Neural cell (in vitro differentiated cells): ENCODE measurements around the gene FLYWCH1. TPM values are rescaled to one million over a fixed set of nuclear protein-coding genes. Genes with fewer than 3 reads are reported as not detected.

ENCODE experiments used
- H2AFZ ChIP-seq: fragments of 200-600, 300-800 bp; sonication (generic), shearing (Covaris generic); 2 replicates; pipeline ENCODE4 v1.6.0; 2014; ENCODE audit warnings: low read depth, mild to moderate bottlenecking, antibody characterized with exemption, low read length, moderate library complexity
- H3F3A ChIP-seq: fragments of 200-600 bp; shearing (Covaris generic); 2 replicates; pipeline ENCODE4 v1.6.1; 2016; ENCODE audit warnings: mild to moderate bottlenecking, moderate library complexity, mixed read lengths, antibody characterized with exemption, low read length; ENCODE audit not compliant: insufficient read depth, poor library complexity, severe bottlenecking
- H3K27ac ChIP-seq: fragments of 200-600, 300-800 bp; sonication (generic), shearing (Covaris generic); 2 replicates; pipeline ENCODE4 v1.5.1; 2014; ENCODE audit warnings: mild to moderate bottlenecking, low read length, moderate library complexity
- H3K27me3 ChIP-seq: fragments of 300-800, 200-600 bp; sonication (generic), shearing (Covaris generic); 2 replicates; pipeline ENCODE4 v1.6.0; 2014; ENCODE audit warnings: mild to moderate bottlenecking, low read depth, low read length, moderate library complexity; ENCODE audit not compliant: insufficient read depth
- H3K36me3 ChIP-seq: fragments of 300-800, 200-600 bp; sonication (generic), shearing (Covaris generic); 2 replicates; pipeline ENCODE4 v1.5.1; 2014; ENCODE audit warnings: mild to moderate bottlenecking, antibody characterized with exemption, low read length, moderate library complexity; ENCODE audit not compliant: insufficient read depth
- H3K4me2 ChIP-seq: fragments of 300-800, 200-600 bp; sonication (generic), shearing (Covaris generic); 2 replicates; pipeline ENCODE4 v1.6.0; 2014; ENCODE audit warnings: mild to moderate bottlenecking, low read length
- H3K4me3 ChIP-seq: fragments of 300-800, 200-600 bp; sonication (generic), shearing (Covaris generic); 2 replicates; pipeline ENCODE4 v1.5.1; 2014; ENCODE audit warnings: mild to moderate bottlenecking, low read length, moderate library complexity
- H3K79me2 ChIP-seq: fragments of 200-600 bp; shearing (Covaris generic); replicated peaks from 2 replicates; pipeline ENCODE4 v1.6.0; 2014; ENCODE audit warnings: mild to moderate bottlenecking, low read length, moderate library complexity; ENCODE audit not compliant: insufficient read depth
- H3K9ac ChIP-seq: fragments of 300-800, 200-600 bp; sonication (generic), shearing (Covaris generic); 2 replicates; pipeline ENCODE4 v1.6.1; 2016; ENCODE audit warnings: mild to moderate bottlenecking, low read length, mixed read lengths
- H3K9me2 ChIP-seq: fragments of 200-600 bp; shearing (Covaris generic); 2 replicates; pipeline ENCODE4 v1.6.1; 2016; ENCODE audit warnings: mild to moderate bottlenecking, low read length, mixed read lengths; ENCODE audit not compliant: insufficient read depth
- H3K9me3 ChIP-seq: fragments of 200-600, 300-800 bp; sonication (generic), shearing (Covaris generic); 2 replicates; pipeline ENCODE4 v1.6.1; 2016; ENCODE audit warnings: mild to moderate bottlenecking, mixed run types, low read length, moderate library complexity, mixed read lengths
- H4K20me1 ChIP-seq: fragments of 200-600 bp; shearing (Covaris generic); 2 replicates; pipeline ENCODE4 v1.6.1; 2016; ENCODE audit warnings: mild to moderate bottlenecking, mixed run types; ENCODE audit not compliant: insufficient read depth
- EP300 ChIP-seq: fragments of 450-650 bp; conservative IDR thresholded peaks from 2 replicates; pipeline ENCODE4 v1.6.1; 2014; ENCODE audit warnings: antibody characterized with exemption, mild to moderate bottlenecking, moderate library complexity; ENCODE audit not compliant: poor library complexity, severe bottlenecking
- EZH2 ChIP-seq: fragments of 200-600, 300-800 bp; shearing (Covaris generic), sonication (generic); IDR thresholded peaks from 2 replicates; pipeline ENCODE4 v1.6.1; 2014; ENCODE audit warnings: antibody characterized with exemption, low read length, borderline replicate concordance, mild to moderate bottlenecking; ENCODE audit not compliant: insufficient read depth, poor library complexity, severe bottlenecking
- MXI1 ChIP-seq: fragments of 450-650 bp; conservative IDR thresholded peaks from 2 replicates; pipeline ENCODE4 v1.6.1; 2014; ENCODE audit warnings: antibody characterized with exemption, mild to moderate bottlenecking; ENCODE audit not compliant: poor library complexity, severe bottlenecking
- POLR2AphosphoS5 ChIP-seq: IDR thresholded peaks from 2 replicates; pipeline ENCODE4 v1.6.1; 2012
- RAD21 ChIP-seq: fragments of 450-650 bp; conservative IDR thresholded peaks from 2 replicates; pipeline ENCODE4 v1.6.1; 2014; ENCODE audit warnings: antibody characterized with exemption, mild to moderate bottlenecking, moderate library complexity
- SMC3 ChIP-seq: fragments of 450-650 bp; conservative IDR thresholded peaks from 2 replicates; pipeline ENCODE4 v1.6.1; 2014; ENCODE audit warnings: antibody characterized with exemption, mild to moderate bottlenecking, moderate library complexity; ENCODE audit not compliant: poor library complexity
- TAF1 ChIP-seq: IDR thresholded peaks from 2 replicates; pipeline ENCODE4 v1.6.1; 2012; ENCODE audit warnings: low read depth
- polyA plus RNA-seq: library from polyadenylated mRNA; depleted of rRNA; stranded (reverse); fragments of >200 nt; gene quantifications from 2 replicates; pipeline ENCODE4 v1.2.3, GENCODE V29; 2014
- TF ChIP-seq, protein P1 (sequence below): IDR thresholded peaks from 2 replicates; pipeline ENCODE4 v1.6.1; 2012; ENCODE audit warnings: borderline replicate concordance
- TF ChIP-seq, protein P2 (sequence below): fragments of 450-650 bp; IDR thresholded peaks from 2 replicates; pipeline ENCODE4 v1.5.1; 2014; ENCODE audit warnings: antibody characterized with exemption, mild to moderate bottlenecking, moderate library complexity; ENCODE audit not compliant: poor library complexity, severe bottlenecking

FLYWCH1 gene
- polyA plus RNA-seq, 1 donor from 2014 or later: 33.0 TPM

DNA sequence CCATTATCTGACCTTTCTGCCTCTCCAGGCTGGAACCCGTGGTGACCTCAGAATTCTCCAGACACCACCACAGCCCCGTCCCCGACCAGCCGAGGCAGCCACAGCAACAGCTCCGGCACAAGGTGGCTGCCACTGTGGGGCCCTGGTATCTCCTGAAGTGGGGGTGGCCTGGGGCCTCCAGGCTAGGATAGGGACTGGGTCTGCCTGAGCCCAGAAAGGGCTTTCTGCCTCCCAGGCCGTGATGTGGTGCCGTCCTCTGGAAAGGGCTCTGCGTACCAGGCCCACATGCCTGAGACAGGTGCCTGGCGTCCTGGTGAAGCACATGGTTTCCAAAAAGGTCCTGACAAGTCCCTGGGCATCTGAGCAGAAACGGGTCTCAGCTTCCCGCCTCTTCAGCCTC is 17.1 kb downstream of the FLYWCH1 start:
- no peaks in the 10 kb centered on the region for H3K9me3 ChIP-seq
- no peaks in the 10 kb centered on the region for H4K20me1 ChIP-seq
- no peaks in the 10 kb centered on the region for H3F3A ChIP-seq
- no peaks in the 10 kb centered on the region for H3K36me3 ChIP-seq
- H3K9me2 ChIP-seq: no peaks in the 10 kb centered on the region
- H2AFZ ChIP-seq: no peak overlapping the region
- no peaks in the 10 kb centered on the region for H3K79me2 ChIP-seq
- no peak overlapping the region for H3K9ac ChIP-seq
- H3K27me3 ChIP-seq: no peaks in the 10 kb centered on the region
- H3K4me2 ChIP-seq: no peak overlapping the region
- no peak overlapping the region for H3K4me3 ChIP-seq
- no peak for TF ChIP-seq MXI1
- no peak for TF ChIP-seq POLR2AphosphoS5
- TF ChIP-seq, protein P1, sequence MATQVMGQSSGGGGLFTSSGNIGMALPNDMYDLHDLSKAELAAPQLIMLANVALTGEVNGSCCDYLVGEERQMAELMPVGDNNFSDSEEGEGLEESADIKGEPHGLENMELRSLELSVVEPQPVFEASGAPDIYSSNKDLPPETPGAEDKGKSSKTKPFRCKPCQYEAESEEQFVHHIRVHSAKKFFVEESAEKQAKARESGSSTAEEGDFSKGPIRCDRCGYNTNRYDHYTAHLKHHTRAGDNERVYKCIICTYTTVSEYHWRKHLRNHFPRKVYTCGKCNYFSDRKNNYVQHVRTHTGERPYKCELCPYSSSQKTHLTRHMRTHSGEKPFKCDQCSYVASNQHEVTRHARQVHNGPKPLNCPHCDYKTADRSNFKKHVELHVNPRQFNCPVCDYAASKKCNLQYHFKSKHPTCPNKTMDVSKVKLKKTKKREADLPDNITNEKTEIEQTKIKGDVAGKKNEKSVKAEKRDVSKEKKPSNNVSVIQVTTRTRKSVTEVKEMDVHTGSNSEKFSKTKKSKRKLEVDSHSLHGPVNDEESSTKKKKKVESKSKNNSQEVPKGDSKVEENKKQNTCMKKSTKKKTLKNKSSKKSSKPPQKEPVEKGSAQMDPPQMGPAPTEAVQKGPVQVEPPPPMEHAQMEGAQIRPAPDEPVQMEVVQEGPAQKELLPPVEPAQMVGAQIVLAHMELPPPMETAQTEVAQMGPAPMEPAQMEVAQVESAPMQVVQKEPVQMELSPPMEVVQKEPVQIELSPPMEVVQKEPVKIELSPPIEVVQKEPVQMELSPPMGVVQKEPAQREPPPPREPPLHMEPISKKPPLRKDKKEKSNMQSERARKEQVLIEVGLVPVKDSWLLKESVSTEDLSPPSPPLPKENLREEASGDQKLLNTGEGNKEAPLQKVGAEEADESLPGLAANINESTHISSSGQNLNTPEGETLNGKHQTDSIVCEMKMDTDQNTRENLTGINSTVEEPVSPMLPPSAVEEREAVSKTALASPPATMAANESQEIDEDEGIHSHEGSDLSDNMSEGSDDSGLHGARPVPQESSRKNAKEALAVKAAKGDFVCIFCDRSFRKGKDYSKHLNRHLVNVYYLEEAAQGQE: no peak
- no peak for TF ChIP-seq SMC3
- no peak for TF ChIP-seq EP300
- H3K27ac ChIP-seq: no peak overlapping the region

DNA sequence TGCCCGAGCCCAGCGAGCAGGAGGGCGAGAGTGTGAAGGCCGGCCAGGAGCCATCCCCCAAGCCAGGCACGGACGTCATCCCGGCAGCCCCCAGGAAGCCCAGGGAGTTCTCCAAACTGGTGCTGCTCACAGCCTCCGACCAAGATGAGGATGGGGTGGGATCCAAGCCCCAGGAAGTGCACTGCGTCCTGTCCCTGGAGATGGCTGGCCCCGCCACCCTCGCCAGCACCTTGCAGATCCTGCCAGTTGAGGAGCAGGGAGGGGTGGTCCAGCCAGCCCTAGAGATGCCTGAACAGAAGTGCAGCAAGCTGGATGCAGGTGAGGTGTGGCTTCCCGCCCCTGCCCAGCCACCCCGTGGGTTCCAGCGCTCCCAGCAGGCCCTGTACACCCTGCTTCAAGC is 18.0 kb downstream of the FLYWCH1 start:
- H4K20me1 ChIP-seq: no peaks in the 10 kb centered on the region
- H3K9ac ChIP-seq: no peak overlapping the region
- no peak for TF ChIP-seq TAF1
- TF ChIP-seq RAD21: no peak
- TF ChIP-seq, protein P1: no peak
- no peak for TF ChIP-seq EZH2
- TF ChIP-seq SMC3: no peak
- no peak for TF ChIP-seq MXI1
- TF ChIP-seq, protein P2, sequence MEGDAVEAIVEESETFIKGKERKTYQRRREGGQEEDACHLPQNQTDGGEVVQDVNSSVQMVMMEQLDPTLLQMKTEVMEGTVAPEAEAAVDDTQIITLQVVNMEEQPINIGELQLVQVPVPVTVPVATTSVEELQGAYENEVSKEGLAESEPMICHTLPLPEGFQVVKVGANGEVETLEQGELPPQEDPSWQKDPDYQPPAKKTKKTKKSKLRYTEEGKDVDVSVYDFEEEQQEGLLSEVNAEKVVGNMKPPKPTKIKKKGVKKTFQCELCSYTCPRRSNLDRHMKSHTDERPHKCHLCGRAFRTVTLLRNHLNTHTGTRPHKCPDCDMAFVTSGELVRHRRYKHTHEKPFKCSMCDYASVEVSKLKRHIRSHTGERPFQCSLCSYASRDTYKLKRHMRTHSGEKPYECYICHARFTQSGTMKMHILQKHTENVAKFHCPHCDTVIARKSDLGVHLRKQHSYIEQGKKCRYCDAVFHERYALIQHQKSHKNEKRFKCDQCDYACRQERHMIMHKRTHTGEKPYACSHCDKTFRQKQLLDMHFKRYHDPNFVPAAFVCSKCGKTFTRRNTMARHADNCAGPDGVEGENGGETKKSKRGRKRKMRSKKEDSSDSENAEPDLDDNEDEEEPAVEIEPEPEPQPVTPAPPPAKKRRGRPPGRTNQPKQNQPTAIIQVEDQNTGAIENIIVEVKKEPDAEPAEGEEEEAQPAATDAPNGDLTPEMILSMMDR: no peak
- no peak for TF ChIP-seq EP300
- no peak for TF ChIP-seq POLR2AphosphoS5
- no peak overlapping the region for H2AFZ ChIP-seq
- no peak overlapping the region for H3K4me2 ChIP-seq
- H3K4me3 ChIP-seq: no peak overlapping the region
- no peaks in the 10 kb centered on the region for H3K9me2 ChIP-seq
- H3K27ac ChIP-seq: no peak overlapping the region
- no peaks in the 10 kb centered on the region for H3F3A ChIP-seq
- no peaks in the 10 kb centered on the region for H3K27me3 ChIP-seq
- no peaks in the 10 kb centered on the region for H3K9me3 ChIP-seq
- no peaks in the 10 kb centered on the region for H3K79me2 ChIP-seq
- H3K36me3 ChIP-seq: no peaks in the 10 kb centered on the region
